Right atrium auricular region (tissue), 2 donors: ENCODE measurements around the gene SELENOM. TPM values are rescaled to one million over a fixed set of nuclear protein-coding genes. Genes with fewer than 3 reads are reported as not detected.
A peak's percentile ranks its signal among the peaks of the same experiment; 100 is the strongest.
"Not testable (repeated sequence)": the region's sequence is repeated elsewhere in the genome, so short reads cannot be mapped to it uniquely, and the experiment has no call there.

Source experiments
- DNase-seq: peaks from one replicate; pipeline ENCODE4 v3.0.0-alpha.2; 2019; ENCODE audit warnings: low spot score
- H3K27ac ChIP-seq, 2 donors: fragments of 200-600 bp; sonication (generic); 1 replicate in 1 of 2; 2 replicates in 1 of 2; pipeline ENCODE4 v1.5.1; 2016 to 2019
- H3K27me3 ChIP-seq, 2 donors: fragments of 200-600 bp; sonication (generic); one replicate each; pipeline versions ENCODE4 v1.5.1 to v1.6.0; 2017 to 2019
- H3K36me3 ChIP-seq: fragments of 200-600 bp; sonication (generic); one replicate; pipeline ENCODE4 v1.5.1; 2016
- H3K4me1 ChIP-seq, 2 donors: fragments of 200-600 bp; sonication (generic); one replicate each; pipeline versions ENCODE4 v1.5.1 to v1.6.0; 2017 to 2019
- H3K4me3 ChIP-seq, 2 donors: fragments of 200-600 bp; sonication (generic); 1 replicate in 1 of 2; 2 replicates in 1 of 2; pipeline ENCODE4 v1.5.1; 2017 to 2019; ENCODE audit warnings: mild to moderate bottlenecking in 1 of 2, moderate library complexity in 1 of 2
- H3K9me3 ChIP-seq, 2 donors: fragments of 200-600 bp; sonication (generic); one replicate each; pipeline ENCODE4 v1.5.1; 2019
- CTCF ChIP-seq, 2 donors: fragments of 200-600 bp; sonication (generic); IDR thresholded peaks; one replicate each; pipeline ENCODE4 v1.5.1; 2019; ENCODE audit warnings: antibody characterized with exemption in 2 of 2
- total RNA-seq, 2 donors: library from RNA; depleted of rRNA; stranded (reverse); fragments of >200 nt; gene quantifications; one replicate each; pipeline ENCODE4 v1.1.0, GENCODE V29; 2016

Gene SELENOM
- total RNA-seq, 2 donors from 2014 or later: 133 to 358 TPM

GRCh38 chr22:31119026-31119717 is 11.8 kb upstream of the SELENOM start:
- no peak overlapping the region for H3K4me3 ChIP-seq
- no peaks in the 10 kb centered on the region for H3K27me3 ChIP-seq
- no peaks in the 10 kb centered on the region for H3K9me3 ChIP-seq
- peak overlapping the region; percentile 86 to 95 for H3K27ac ChIP-seq
- no peak for DNase-seq
- no peak for TF ChIP-seq CTCF (IDR thresholded peaks at IDR 0.05)
- no peaks in the 10 kb centered on the region for H3K36me3 ChIP-seq
- peaks cover 0 to 51% of the 10 kb centered on the region in 2 donors for H3K4me1 ChIP-seq

- Histone ChIP-seq H3K36me3 (no peaks in the 10 kb centered on the region), H3K27ac (peak overlapping the region; percentile 86 to 95), H3K27me3 (no peaks in the 10 kb centered on the region), H3K4me1 (peaks cover 0 to 42% of the 10 kb centered on the region in 2 donors), H3K9me3 (no peaks in the 10 kb centered on the region), H3K4me3 (no peak overlapping the region)
- no peak for TF ChIP-seq CTCF (IDR thresholded peaks at IDR 0.05)
- DNase-seq: no peak
Observed at GRCh38 chr22:31118046-31118820, 10.9 kb upstream of the SELENOM start.

GRCh38 chr22:31112547-31113091 is 5.3 kb upstream of the SELENOM start:
- not testable (repeated sequence) for H3K27me3 ChIP-seq, H3K4me1 ChIP-seq, H3K4me3 ChIP-seq, H3K36me3 ChIP-seq, H3K27ac ChIP-seq, DNase-seq, H3K9me3 ChIP-seq

GRCh38 chr22:31107894-31108218 is 488 bp upstream of the SELENOM start:
- DNase-seq: no peak
- Histone ChIP-seq H3K27ac (peak overlapping the region; percentile 94 to 98), H3K9me3 (no peaks in the 10 kb centered on the region), H3K4me3 (peak overlapping the region; percentile 32 to 68), H3K4me1 (peaks cover 0 to 35% of the 10 kb centered on the region in 2 donors), H3K36me3 (peaks cover 7% of the 10 kb centered on the region), H3K27me3 (no peaks in the 10 kb centered on the region)
- TF ChIP-seq CTCF (IDR thresholded peaks at IDR 0.05): peak in 1 of 2 donors; percentile 34

- Histone ChIP-seq H3K4me3 (peak overlapping the region; percentile 68 to 83), H3K27me3 (no peaks in the 10 kb centered on the region), H3K9me3 (no peaks in the 10 kb centered on the region), H3K27ac (peak overlapping the region; percentile 94 to 98), H3K4me1 (peaks cover 0 to 44% of the 10 kb centered on the region in 2 donors), H3K36me3 (peaks cover 12% of the 10 kb centered on the region)
- no peak for TF ChIP-seq CTCF (IDR thresholded peaks at IDR 0.05)
- DNase-seq: no peak
Observed at GRCh38 chr22:31106731-31107177, 614 bp downstream of the SELENOM start.

- Histone ChIP-seq H3K27me3 (no peaks in the 10 kb centered on the region), H3K27ac (peak overlapping the region; percentile 94 to 98), H3K36me3 (peaks cover 19% of the 10 kb centered on the region), H3K9me3 (no peaks in the 10 kb centered on the region), H3K4me1 (peaks cover 0 to 45% of the 10 kb centered on the region in 2 donors), H3K4me3 (peak overlapping the region; percentile 68 to 83)
- no peak for DNase-seq
- no peak for TF ChIP-seq CTCF (IDR thresholded peaks at IDR 0.05)
Observed at GRCh38 chr22:31106001-31106571, 1.3 kb downstream of the SELENOM start.
